HS-5 (cell line): ENCODE measurements around the gene CMPK2.

Source experiments
- DNase-seq: peaks from one replicate; pipeline ENCODE4 v3.0.0-alpha.2; 2012; ENCODE audit warnings: low read depth

Gene CMPK2

DNA sequence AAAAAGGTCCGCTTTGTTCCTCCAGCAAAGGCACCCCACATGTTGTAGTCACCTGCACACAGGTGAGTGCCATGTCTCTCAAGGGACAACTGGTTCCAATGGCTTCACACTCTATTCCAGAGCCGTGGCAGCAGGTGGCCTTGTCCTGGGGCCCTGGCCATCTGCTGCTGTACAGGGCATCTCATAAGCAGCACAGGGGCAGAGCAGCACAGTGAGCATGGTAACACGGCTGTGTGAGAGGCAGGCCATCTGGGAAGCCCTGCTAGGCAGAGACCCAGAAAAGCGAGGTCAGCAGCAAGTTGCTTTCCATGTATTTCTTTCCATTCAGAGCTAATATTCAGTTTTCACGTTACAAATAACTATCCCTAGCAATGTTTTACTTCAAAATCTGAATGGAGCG lies 54.7 kb downstream of the CMPK2 start:
- no peak for DNase-seq

- no peak for DNase-seq
Observed at GRCh38 chr2:6808426-6808825, 57.3 kb downstream of the CMPK2 start.

DNA sequence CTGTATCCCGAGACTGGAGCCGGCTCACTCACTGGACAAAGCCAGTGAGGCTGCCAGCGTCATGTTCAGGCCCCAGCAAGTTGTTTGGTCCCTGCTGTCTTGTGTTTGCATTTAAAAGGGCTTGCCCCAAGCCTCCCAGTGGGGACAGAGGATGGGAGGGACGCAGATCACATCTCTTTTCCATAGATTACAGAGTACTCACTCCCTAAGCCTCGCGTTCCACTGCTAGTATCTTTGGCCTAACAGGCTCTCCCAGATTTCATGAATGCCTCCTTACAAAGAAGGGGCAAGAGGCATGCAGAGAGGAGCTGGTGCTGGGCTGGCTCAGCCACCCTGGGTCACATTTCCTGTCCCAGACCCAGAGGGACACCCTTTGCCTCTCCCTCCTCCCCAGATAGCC lies 59.1 kb downstream of the CMPK2 start:
- DNase-seq = no peak

DNA sequence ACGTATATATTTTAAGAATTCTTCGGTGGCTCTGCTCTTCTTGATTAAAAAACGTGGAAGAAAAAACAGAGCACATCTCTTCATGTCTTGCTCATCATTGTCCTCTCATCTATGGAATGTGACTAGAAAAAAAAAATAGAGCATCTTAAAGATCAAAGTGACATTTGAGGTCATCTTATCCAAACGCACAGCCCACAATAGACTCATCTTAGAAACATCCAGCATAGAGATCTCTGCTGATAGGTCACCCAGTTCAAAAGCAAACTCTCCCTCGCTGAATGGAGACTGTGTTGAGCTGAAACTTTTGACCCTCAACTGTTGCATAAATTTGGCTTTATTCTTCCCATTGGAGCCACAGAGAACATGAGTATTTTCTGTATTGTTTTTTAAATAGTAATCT lies 65.2 kb downstream of the CMPK2 start:
- DNase-seq = no peak
